GM19438 (cell line): ENCODE measurements around the gene RRAGC.
A peak's percentile ranks its signal among the peaks of the same experiment; 100 is the strongest.
"Not testable (repeated sequence)": the region's sequence is repeated elsewhere in the genome, so short reads cannot be mapped to it uniquely, and the experiment has no call there.

Experiments used
- ATAC-seq: cut with Tn5 transposase; IDR thresholded peaks from one replicate; pipeline ENCODE4 v1.9.1; 2021; ENCODE audit warnings: low read depth; ENCODE audit not compliant: unreplicated experiment

RRAGC gene

GRCh38 chr1:38858833-38859560 lies 575 bp downstream of the RRAGC start:
- ATAC-seq, result peak; percentile 37

GRCh38 chr1:38852780-38853179 lies 6.8 kb downstream of the RRAGC start:
- ATAC-seq, result no peak

DNA sequence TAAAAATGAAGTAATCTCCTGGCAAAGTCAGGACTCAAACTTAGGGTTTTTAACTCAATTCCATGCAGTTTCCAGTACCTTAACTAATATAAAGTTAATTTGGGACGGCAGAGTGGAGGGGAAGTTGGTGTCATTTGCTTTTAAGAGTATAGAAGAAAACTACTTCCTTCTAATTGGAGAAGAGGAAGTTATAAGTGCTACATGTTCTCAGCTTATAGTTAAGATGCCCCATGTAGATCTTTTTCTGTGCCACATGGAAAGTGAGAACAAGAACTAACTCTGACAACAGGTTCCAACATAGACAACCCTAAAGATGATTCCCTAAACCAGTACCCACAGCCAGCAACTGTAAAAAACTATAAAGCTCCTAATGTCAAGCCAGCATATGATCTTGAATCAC lies 11.5 kb downstream of the RRAGC start:
- ATAC-seq, result no peak

DNA sequence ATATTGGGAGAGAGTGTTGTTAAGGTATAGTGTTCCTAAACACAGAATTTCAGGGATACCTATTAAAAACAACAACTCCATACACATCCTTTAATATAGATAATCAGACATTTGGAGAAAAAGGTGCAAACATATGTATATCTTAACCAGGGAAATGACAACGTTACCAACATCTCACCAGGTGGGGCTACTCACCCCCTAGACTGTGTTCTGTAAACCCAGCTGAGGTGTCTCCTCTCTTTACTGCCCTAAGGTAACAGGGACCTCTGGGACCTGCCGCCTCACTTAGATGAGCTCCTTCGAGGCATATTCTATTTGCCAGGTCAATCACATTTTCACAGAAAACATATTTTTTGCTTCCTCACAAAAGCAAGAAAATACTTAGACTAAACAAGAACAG lies 13.4 kb downstream of the RRAGC start:
- ATAC-seq, result no peak

DNA sequence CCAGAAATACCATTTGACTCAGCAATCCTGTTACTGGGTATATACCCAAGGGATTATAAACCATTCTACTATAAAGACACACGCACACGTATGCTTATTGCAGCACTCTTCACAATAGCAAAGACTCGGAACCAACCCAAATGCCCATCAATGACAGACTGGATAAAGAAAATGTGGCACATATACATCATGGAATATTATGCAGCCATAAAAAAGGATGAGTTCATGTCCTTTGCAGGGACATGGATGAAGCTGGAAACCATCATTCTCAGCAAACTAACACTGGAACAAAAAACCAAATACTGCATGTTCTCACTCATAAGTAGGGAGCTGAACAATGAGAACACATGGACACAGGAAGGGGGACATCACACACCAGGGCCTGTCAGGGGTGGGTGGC lies 14.5 kb downstream of the RRAGC start:
- not testable (repeated sequence) for ATAC-seq

DNA sequence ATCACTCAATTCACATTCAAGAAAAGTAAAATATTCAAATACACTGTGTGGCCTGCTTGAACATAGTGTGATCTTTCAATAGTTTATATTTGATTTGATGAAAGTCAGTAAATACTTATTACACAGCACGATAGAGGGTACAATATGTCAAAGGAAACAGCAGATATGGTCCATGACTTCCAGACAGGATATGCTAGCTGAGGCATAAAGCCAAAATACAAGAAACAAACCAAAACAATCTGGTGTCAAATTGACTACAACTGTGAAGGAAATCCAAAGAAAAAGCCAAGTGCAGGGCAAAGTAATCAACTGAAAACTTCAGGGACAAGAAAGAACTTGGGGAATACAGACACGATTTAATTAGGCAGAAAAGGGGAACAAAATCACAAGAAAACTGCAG lies 19.3 kb downstream of the RRAGC start:
- no peak for ATAC-seq

DNA sequence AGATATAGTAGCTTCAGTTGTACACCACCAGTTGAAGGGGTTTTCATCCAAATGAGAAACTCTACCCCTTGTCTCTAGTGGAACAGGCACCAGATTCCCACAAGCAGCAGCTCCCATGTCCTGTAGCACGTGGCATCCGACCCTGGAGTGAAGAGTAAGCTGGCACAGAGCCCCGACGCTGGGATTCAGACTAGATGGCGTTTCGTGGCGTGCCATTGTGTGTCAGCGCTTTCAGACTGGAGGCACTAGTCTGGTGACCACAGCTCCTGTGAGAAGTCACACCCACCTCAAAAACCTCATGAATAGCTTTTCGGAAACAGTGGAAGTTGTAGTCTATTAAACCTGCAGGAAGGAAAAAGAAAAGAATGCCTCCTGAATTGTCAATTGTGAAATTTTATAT lies 20.2 kb downstream of the RRAGC start:
- ATAC-seq, result no peak

GRCh38 chr1:38836316-38836715 lies 23.3 kb downstream of the RRAGC start:
- ATAC-seq, result not testable (repeated sequence)

DNA sequence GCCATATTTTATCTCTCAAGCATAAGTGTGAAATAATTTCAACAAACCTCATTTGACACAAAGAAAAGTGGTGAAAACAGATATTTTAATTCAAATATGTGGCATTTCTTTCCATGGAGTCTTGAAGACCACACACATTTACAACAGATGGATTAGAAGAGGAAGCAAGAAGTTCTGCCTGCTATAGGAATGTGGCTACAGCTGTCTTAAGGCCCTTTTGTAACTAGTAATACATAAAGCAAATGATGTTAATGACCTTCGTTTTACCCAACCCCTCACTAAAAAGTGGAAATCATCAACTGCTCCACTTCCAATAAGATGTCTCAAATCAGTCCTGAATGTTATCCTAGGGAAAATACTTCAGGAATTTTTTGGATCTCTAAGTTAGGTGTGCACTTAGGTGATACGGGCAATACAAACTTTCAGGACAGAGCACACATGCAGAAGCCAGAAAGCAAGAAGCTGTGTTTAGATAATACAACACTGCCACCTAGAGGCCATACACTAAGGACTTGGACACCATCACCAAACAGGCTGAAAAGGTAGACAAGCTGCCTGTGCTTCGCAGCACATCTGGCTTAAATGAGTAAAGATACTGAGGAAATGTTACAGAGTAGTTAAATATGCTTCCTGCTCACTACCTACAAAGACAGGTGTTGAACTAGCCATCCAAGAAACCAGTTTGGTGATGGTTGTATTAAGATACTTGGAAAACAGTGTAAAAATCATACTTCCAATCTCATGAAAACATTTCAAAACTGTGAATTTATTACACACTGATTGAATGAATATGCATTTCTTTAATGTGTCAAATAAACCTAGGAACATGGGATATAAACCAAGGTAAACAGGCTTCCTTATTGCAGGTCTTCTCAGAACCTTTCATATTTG lies 24.4 kb downstream of the RRAGC start:
- no peak for ATAC-seq

DNA sequence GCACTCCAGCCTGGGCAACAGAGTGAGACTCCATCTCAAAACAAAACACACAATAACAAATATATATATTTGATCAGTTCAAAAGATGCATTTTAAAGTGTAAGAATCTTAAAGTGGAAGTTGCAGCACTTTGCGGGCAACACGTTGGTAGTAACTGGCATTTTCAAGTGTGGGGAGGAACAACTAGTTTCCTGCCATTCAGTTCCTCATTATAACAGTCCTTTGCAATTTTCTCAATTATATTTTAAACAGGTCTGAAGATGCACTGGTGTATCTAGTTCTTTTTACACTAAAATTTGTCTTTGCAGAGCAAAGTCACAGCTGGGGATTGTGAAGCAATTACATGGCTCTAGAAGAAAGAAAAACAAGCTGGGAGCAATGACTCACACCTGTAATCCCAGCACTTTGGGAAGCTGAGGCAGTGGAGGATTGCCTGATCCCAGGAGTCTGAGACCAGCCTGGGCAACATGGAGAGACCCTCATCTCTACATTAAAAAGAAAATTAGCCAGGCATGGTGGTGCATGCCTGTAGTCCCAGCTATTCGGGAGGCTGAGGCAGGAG lies 25.3 kb downstream of the RRAGC start:
- ATAC-seq, result no peak

DNA sequence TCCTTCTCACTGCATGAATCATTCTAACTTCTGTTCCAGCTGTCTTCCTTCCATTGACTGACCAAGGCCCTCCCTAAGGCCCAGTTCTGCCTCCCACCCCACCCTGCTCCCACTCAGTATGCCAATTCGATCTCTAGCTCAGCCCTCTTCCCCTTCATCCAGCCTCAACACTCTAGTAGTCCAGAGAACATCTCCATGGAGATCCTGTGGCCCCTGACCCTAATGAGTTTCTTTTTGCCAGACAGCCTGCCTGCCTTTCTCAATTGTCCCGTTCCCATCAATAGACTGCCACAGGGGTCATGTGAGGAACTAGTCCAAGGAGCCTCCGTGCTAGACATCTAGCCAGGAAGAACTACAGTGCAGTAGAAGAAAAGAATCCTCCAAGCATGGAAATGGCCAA lies 26.4 kb downstream of the RRAGC start:
- ATAC-seq, result no peak

GRCh38 chr1:38832370-38832734 lies 27.2 kb downstream of the RRAGC start:
- no peak for ATAC-seq

DNA sequence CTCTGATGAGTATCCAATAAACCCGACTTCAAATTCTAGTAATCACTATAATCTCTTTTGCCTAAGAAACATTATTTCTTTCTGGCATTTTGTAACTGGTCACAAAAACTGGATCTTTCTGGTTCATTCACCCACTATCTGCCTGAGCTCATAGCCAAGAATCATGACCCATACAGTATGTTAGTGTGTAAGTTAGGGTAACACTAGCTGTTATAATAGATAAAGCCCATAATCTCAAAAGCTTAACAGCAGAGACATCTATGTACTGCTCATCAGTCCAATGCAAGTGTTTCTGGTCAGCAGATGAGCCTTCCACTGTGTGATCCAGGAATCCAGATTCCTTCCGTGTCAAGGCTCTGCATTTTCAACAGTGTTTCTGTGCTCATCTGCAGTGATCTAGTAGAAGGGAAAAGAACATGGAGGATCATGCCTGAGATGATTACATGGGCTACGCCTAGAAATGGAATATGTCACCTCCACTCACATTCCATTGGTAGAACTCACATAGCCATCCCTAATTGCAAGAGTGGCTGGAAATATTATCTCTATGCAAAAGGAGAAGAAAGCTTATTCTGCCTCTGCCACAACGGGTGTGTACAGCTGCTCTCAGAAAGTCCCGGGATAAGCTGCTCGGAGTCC lies 27.7 kb downstream of the RRAGC start:
- ATAC-seq, result no peak

- ATAC-seq, result no peak
Measured at GRCh38 chr1:38829368-38829767, 30.2 kb downstream of the RRAGC start.

DNA sequence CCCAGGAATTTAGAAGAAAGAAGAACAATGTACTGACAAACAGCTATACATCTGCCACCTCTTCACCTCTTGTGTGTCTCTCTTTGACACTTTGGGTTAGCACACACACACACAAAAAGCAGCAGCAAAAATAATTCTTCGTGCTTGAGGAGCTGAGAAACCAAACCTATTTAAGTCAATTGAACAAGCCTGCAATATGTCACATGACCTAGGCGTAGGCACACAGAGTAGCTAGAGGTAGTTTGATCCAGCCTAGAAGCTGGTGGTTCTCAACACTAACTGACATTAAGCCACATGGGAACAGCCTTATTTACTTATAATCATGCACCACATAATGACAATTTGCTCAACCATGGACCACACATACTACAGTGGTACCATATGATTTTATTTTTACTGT lies 32.3 kb downstream of the RRAGC start:
- no peak for ATAC-seq

DNA sequence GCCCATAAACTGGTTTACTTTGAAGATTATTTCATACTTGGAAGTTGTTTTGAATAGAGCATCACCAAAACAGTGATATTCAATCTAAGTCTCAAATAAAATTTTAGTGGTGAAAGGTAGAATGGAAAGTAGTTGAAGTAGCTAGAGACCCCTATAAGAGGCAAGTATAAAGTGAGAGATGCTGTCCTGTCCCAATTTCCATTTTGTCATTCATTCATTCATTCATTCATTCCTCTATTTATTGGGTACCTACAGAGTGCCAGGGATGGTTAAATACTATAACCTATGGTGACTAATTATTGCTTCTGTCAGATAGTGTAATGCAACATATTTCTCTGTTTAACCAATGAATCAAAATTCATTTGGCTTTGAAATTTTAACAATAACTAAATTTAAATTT lies 32.7 kb downstream of the RRAGC start:
- no peak for ATAC-seq

- ATAC-seq, result no peak
Measured at GRCh38 chr1:38826262-38826661, 33.3 kb downstream of the RRAGC start.

GRCh38 chr1:38820860-38821259 lies 38.7 kb downstream of the RRAGC start:
- ATAC-seq, result no peak

DNA sequence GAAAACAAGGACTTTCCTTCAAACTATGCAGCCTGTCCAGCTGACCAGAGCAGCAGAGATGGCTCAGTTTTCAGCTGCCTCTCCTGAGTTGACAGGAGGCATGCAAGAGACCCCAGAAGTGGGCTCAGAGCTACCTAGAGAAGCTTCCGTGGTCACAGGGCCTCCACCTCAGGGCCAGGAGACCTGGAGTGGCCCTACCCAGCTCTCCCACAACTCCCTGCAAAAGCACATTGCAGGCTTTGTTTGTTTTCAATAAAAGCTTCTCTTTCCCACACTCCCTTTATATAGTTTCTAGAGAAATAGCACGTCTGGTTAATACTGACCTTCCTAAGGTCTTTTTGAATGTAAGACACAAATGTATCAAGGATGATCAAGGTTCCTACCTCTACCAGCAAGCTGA lies 40.1 kb downstream of the RRAGC start:
- no peak for ATAC-seq

DNA sequence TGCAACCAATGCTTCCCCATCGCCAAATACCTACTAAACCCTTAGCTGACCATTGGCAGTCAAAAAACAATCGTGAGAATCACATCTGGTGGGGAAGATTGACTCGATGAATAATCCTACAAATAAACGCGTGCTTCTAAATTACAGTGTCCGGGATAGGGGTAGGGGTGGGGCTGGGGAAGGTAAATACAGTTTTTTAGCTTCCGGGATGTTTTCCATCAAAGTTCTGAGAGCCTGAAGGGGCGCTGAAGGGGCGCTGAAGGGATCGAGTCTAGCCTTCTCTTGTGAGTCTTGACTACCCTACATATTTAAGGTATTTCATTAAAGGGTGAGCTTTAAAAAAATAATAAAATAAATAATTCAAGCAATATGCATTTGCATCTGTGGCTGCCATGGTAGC lies 40.5 kb downstream of the RRAGC start:
- ATAC-seq, result no peak
